Aorta (tissue), 5 donors: ENCODE results near the gene SRC. TPM values are rescaled to one million over a fixed set of nuclear protein-coding genes. Genes with fewer than 3 reads are reported as not detected.

Experiments used
- ATAC-seq: fragments of 200-7000 bp; cut with Tn5 transposase; one replicate; pipeline ENCODE4 v1.9.1; 2022; ENCODE audit warnings: moderate library complexity; ENCODE audit not compliant: low FRiP score
- DNase-seq, 2 donors: peaks; one replicate each; pipeline ENCODE4 v3.0.0-alpha.2; 2020
- H3K27ac ChIP-seq, 2 donors: one replicate each; pipeline ENCODE4 v1.5.1; 2013; ENCODE audit warnings: low read length in 2 of 2, mild to moderate bottlenecking in 2 of 2, moderate library complexity in 2 of 2, control low read depth in 1 of 2, inconsistent platforms in 1 of 2, low read depth in 1 of 2
- H3K27me3 ChIP-seq, 2 donors: one replicate each; pipeline ENCODE4 v1.6.1; 2013; ENCODE audit warnings: control low read depth in 1 of 2, low read length in 1 of 2, mild to moderate bottlenecking in 1 of 2, moderate library complexity in 1 of 2; ENCODE audit not compliant: insufficient read depth in 2 of 2, control insufficient read depth in 1 of 2
- H3K36me3 ChIP-seq, 2 donors: one replicate each; pipeline ENCODE4 v1.6.1; 2013; ENCODE audit warnings: control low read depth in 1 of 2, low read length in 1 of 2, mild to moderate bottlenecking in 1 of 2; ENCODE audit not compliant: insufficient read depth in 2 of 2, control insufficient read depth in 1 of 2
- H3K4me1 ChIP-seq, 2 donors: one replicate each; pipeline ENCODE4 v1.6.1; 2013; ENCODE audit warnings: low read length in 2 of 2, control low read depth in 1 of 2, mild to moderate bottlenecking in 1 of 2, moderate library complexity in 1 of 2; ENCODE audit not compliant: insufficient read depth in 2 of 2, control insufficient read depth in 1 of 2
- H3K4me3 ChIP-seq, 2 donors: one replicate each; pipeline ENCODE4 v1.5.1; 2013; ENCODE audit warnings: low read length in 2 of 2, control low read depth in 1 of 2, mild to moderate bottlenecking in 1 of 2
- H3K9me3 ChIP-seq: one replicate; pipeline ENCODE4 v1.6.1; 2013; ENCODE audit warnings: mild to moderate bottlenecking, low read length; ENCODE audit not compliant: control insufficient read depth
- WGBS, 2 donors: extraction: QIAGEN DNeasy Blood & Tissue Kit; methylation state at CpG; one replicate each; pipeline ENCODE4 v1.1.7; 2013; 5-methylcytosine and 5-hydroxymethylcytosine counted together
- intact Hi-C, 2 donors: fragments of 100-400 bp; cut with DNase I; formaldehyde crosslinking; loops; one replicate each; pipeline versions ENCODE4 v1.14.2 to v1.15.0; 2022
- polyA plus RNA-seq, 2 donors: library from polyadenylated mRNA; stranded (reverse); fragments of 200-250 nt; gene quantifications; one replicate each; pipeline ENCODE4 v1.2.3, GENCODE V29; 2013
- total RNA-seq, 2 donors: library from RNA; stranded (reverse); fragmentation: NEBNext Ultra II Directional; extraction: Animal tissue kit (Norgen Biotek cat#: 25700); gene quantifications; one replicate each; pipeline ENCODE4 v1.2.1, GENCODE V29; 2021
- donor health status: healthy with polysubstance abuse.
- donor health status: Bipolar disorder and iron deficiency.
- donor health status: DM: no; HTN: no; CAD: no.
- donor health status: DM: no; HTN: no; CAD: no.
- donor health status: DM: yes; HTN: yes; CAD: no.

SRC gene
- total and polyA plus RNA-seq, 4 donors, result 16.7 to 72.4 (median 41.2) TPM

GRCh38 chr20:37311710-37312355 is 34.1 kb upstream of the SRC start:
- ATAC-seq (no peak), DNase-seq (no peak)
- intact Hi-C loops, result no loop called here
- WGBS, 2 donors, result 90 to 93% methylated on average over 17 of the region's 17 CpGs
- no peak overlapping the region for H3K4me3 ChIP-seq
- no peaks in the 10 kb centered on the region for H3K9me3 ChIP-seq
- no peaks in the 10 kb centered on the region for H3K4me1 ChIP-seq
- peaks cover 0 to 4% of the 10 kb centered on the region in 2 donors for H3K36me3 ChIP-seq
- H3K27ac ChIP-seq, result no peak overlapping the region
- H3K27me3 ChIP-seq, result no peaks in the 10 kb centered on the region

- Histone ChIP-seq H3K4me3 (no peak overlapping the region), H3K27me3 (no peaks in the 10 kb centered on the region), H3K27ac (peak overlapping the region in 1 of 2 donors; percentile 97), H3K36me3 (peaks cover 0 to 3% of the 10 kb centered on the region in 2 donors), H3K4me1 (no peaks in the 10 kb centered on the region), H3K9me3 (no peaks in the 10 kb centered on the region)
- DNase-seq, result no peak
- ATAC-seq, result no peak
- intact Hi-C loops, result no loop called here
- 92 to 94% methylated on average over 8 of the region's 8 CpGs for WGBS, 2 donors
Observed at GRCh38 chr20:37313546-37314091, 32.3 kb upstream of the SRC start.

DNA sequence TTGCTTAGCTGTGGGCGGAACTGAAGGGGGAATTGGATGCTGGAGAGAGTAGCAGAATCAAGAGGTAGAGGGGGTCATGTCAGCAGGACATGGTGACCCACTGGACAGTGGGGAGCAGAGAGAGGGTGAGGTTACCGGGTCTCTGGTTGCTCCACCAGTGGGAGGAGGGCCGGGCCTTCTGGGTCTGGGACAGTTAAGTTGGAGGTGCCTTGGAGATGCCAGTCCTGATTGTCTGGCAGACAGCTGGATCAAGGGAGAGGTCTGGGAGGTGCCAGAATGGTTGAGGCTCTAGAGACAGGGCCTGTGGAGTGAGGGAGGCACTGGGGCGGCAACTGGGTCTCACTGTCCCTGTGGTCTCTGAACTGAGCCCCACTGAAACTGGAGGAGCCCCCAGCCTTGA is 31.8 kb upstream of the SRC start:
- Histone ChIP-seq H3K9me3 (no peaks in the 10 kb centered on the region), H3K4me1 (no peaks in the 10 kb centered on the region), H3K27ac (peak overlapping the region; percentile 38 to 97), H3K27me3 (no peaks in the 10 kb centered on the region), H3K36me3 (peaks cover 0 to 3% of the 10 kb centered on the region in 2 donors), H3K4me3 (no peak overlapping the region)
- 75 to 85% methylated on average over 4 of the region's 4 CpGs for WGBS, 2 donors
- ATAC-seq, result no peak
- intact Hi-C loops, result no loop called here
- DNase-seq, result peak in 1 of 2 donors; percentile 53

DNA sequence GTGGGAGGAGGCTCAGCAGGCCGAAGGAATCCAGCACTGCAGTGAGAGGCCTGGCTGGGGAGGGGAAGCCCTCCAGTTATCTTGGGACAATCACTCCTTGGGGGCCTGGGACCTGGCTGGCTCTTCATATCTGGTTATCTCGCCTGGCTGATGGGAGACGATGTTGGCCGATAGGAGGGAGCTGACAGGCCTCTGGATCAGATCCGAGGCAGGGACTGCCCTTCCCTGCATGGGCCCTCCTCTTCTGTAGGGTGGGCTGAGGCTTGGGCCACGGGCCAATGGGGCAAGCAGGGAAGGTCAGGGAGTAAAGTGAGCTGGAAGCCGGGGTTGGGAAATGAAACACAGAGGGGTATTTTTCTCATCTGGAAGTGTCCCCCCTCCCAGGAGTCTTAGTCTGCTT is 31.3 kb upstream of the SRC start:
- H3K36me3 ChIP-seq, result peaks cover 0 to 3% of the 10 kb centered on the region in 2 donors
- DNase-seq (peak; percentile 54 to 81), ATAC-seq (peak; percentile 73)
- H3K27me3 ChIP-seq, result no peaks in the 10 kb centered on the region
- H3K4me1 ChIP-seq, result no peaks in the 10 kb centered on the region
- H3K4me3 ChIP-seq, result no peak overlapping the region
- WGBS, 2 donors, result 4 to 9% methylated on average over 7 of the region's 7 CpGs
- H3K9me3 ChIP-seq, result no peaks in the 10 kb centered on the region
- intact Hi-C loops, result no loop called here
- peak overlapping the region; percentile 38 to 97 for H3K27ac ChIP-seq

DNA sequence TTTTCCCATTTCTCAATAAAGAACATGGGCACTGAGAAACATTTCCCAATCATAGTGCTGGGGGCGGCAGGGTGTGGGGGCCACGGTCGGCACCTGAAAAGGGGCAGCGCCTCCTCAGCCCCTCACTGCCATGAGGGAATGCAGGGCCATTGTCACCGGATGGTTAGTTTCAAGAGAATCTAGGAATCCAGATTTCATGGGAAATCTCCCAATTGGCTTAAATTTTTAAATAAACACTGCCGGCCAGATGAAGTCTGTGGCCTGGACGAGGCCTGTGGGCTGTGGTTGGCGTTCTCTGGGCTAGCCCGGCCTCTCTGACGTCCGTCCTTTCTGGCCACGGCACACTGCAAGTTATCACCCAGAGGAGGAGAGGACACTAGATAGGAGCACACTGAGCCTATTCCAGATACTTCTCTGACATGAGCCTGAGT is 30.9 kb upstream of the SRC start:
- Histone ChIP-seq H3K4me3 (no peak overlapping the region), H3K27ac (peak overlapping the region; percentile 38 to 97), H3K27me3 (no peaks in the 10 kb centered on the region), H3K36me3 (peaks cover 0 to 3% of the 10 kb centered on the region in 2 donors), H3K4me1 (no peaks in the 10 kb centered on the region), H3K9me3 (no peaks in the 10 kb centered on the region)
- 4 to 16% methylated on average over 12 of the region's 12 CpGs for WGBS, 2 donors
- intact Hi-C loops, result no loop called here
- ATAC-seq, result peak; percentile 90
- DNase-seq, result peak; percentile 77 to 85

DNA sequence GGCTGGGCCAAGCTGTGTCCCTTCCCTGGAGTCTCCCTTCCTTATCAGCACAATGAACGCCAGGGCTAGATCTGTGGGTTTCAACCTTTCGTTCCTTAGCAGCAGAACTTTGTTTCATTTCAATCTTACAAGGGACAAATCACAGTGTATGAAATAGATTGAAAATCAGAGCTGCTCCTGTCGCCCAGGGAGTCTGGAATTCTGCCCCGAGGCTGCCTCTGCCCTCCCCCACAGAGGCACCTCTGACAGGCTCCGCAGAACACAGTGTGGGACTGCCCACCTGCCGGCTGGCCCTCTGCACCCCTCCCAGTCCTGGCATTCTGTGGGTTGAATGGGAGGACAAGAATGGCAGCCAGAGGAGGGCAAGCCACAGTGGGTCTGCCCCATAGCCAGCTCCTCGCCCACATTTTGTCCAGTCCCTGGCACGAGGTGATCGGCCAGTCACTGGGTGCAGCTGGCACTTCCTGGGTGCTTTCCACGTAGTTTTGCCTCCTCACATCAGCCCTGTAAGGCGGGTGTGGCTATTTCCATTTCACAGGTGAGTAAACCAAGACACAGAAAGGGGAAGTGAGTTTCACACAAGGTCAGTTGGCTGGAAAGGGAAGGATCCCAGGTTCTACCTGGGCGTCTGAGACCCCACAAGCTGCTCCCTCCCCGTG is 30.4 kb upstream of the SRC start:
- Histone ChIP-seq H3K36me3 (peaks cover 0 to 3% of the 10 kb centered on the region in 2 donors), H3K27ac (peak overlapping the region; percentile 38 to 97), H3K9me3 (no peaks in the 10 kb centered on the region), H3K4me3 (no peak overlapping the region), H3K4me1 (no peaks in the 10 kb centered on the region), H3K27me3 (no peaks in the 10 kb centered on the region)
- intact Hi-C loops, result no loop called here
- 25 to 29% methylated on average over 13 of the region's 13 CpGs for WGBS, 2 donors
- DNase-seq (no peak), ATAC-seq (peak; percentile 53)

GRCh38 chr20:37316116-37316774 is 29.7 kb upstream of the SRC start:
- Histone ChIP-seq H3K9me3 (no peaks in the 10 kb centered on the region), H3K4me1 (no peaks in the 10 kb centered on the region), H3K4me3 (no peak overlapping the region), H3K27me3 (no peaks in the 10 kb centered on the region), H3K27ac (peak overlapping the region; percentile 38 to 97), H3K36me3 (peaks cover 0 to 3% of the 10 kb centered on the region in 2 donors)
- intact Hi-C loops, result no loop called here
- DNase-seq (no peak), ATAC-seq (no peak)
- WGBS, 2 donors, result 86 to 88% methylated on average over 15 of the region's 15 CpGs

- peaks cover 0 to 3% of the 10 kb centered on the region in 2 donors for H3K36me3 ChIP-seq
- no peaks in the 10 kb centered on the region for H3K4me1 ChIP-seq
Observed at GRCh38 chr20:37316775-37317170, 29.2 kb upstream of the SRC start.

More at GRCh38 chr20:37316775-37317170, 29.2 kb upstream of the SRC start:
- ATAC-seq (no peak), DNase-seq (no peak)
- Histone ChIP-seq H3K9me3 (no peaks in the 10 kb centered on the region), H3K27ac (no peak overlapping the region), H3K4me3 (no peak overlapping the region), H3K27me3 (no peaks in the 10 kb centered on the region)
- intact Hi-C loops, result no loop called here
- 84 to 85% methylated on average over 5 of the region's 5 CpGs for WGBS, 2 donors
